Activated CD8-positive, alpha-beta memory T cell treated with anti-CD3 and anti-CD28 coated beads for 1 hour (primary cell): ENCODE measurements around the gene CREB3.

Experiments used
- DNase-seq, 2 donors: peaks; one replicate each; pipeline ENCODE4 v3.0.0-alpha.2; 2020; ENCODE audit warnings: low read depth in 1 of 2; ENCODE audit errors: extremely low read depth in 1 of 2

Gene CREB3

GRCh38 chr9:35700942-35701341 lies 31.5 kb upstream of the CREB3 start:
- no peak for DNase-seq

- no peak for DNase-seq
Observed at GRCh38 chr9:35702696-35703095, 29.8 kb upstream of the CREB3 start.

GRCh38 chr9:35703906-35704672 lies 28.4 kb upstream of the CREB3 start:
- no peak for DNase-seq

GRCh38 chr9:35705372-35705771 lies 27.1 kb upstream of the CREB3 start:
- no peak for DNase-seq

GRCh38 chr9:35705836-35706430 lies 26.5 kb upstream of the CREB3 start:
- no peak for DNase-seq

GRCh38 chr9:35706951-35707350 lies 25.5 kb upstream of the CREB3 start:
- DNase-seq: no peak

- no peak for DNase-seq
Observed at GRCh38 chr9:35708146-35708545, 24.3 kb upstream of the CREB3 start.

- no peak for DNase-seq
Observed at GRCh38 chr9:35710818-35711500, 21.5 kb upstream of the CREB3 start.

GRCh38 chr9:35711501-35712428 lies 20.7 kb upstream of the CREB3 start:
- DNase-seq: no peak

- DNase-seq: no peak
Observed at GRCh38 chr9:35712762-35713400, 19.6 kb upstream of the CREB3 start.

- no peak for DNase-seq
Observed at GRCh38 chr9:35713578-35713977, 18.9 kb upstream of the CREB3 start.

- DNase-seq: no peak
Observed at GRCh38 chr9:35714123-35714522, 18.3 kb upstream of the CREB3 start.

GRCh38 chr9:35714579-35715252 lies 17.8 kb upstream of the CREB3 start:
- DNase-seq: no peak

GRCh38 chr9:35716230-35716629 lies 16.2 kb upstream of the CREB3 start:
- no peak for DNase-seq

GRCh38 chr9:35717132-35717870 lies 15.2 kb upstream of the CREB3 start:
- no peak for DNase-seq

- DNase-seq: no peak
Observed at GRCh38 chr9:35718721-35719511, 13.6 kb upstream of the CREB3 start.

GRCh38 chr9:35719546-35719945 lies 12.9 kb upstream of the CREB3 start:
- DNase-seq: no peak

- DNase-seq: no peak
Observed at GRCh38 chr9:35723426-35723825, 9.0 kb upstream of the CREB3 start.

- no peak for DNase-seq
Observed at GRCh38 chr9:35723908-35724307, 8.6 kb upstream of the CREB3 start.
